GM21528 (cell line): ENCODE measurements around the gene TEX13D.
"Not testable (repeated sequence)": the region's sequence is repeated elsewhere in the genome, so short reads cannot be mapped to it uniquely, and the experiment has no call there.

Source experiments
- ATAC-seq: cut with Tn5 transposase; IDR thresholded peaks from one replicate; pipeline ENCODE4 v1.9.1; 2021; ENCODE audit warnings: mild to moderate bottlenecking, moderate library complexity; ENCODE audit not compliant: unreplicated experiment, low FRiP score

The TEX13D gene

GRCh38 chrX:124332481-124333424, at the start of gene TEX13D:
TSS of gene TEX13D (plus strand) at chrX:124332660. CDS start at chrX:124332918, 258 bp downstream.
- ATAC-seq, result no peak

GRCh38 chrX:124289443-124289842, 43.0 kb upstream of the TEX13D start:
- no peak for ATAC-seq

- ATAC-seq, result no peak
These were observed 38.6 kb upstream of the TEX13D start for GRCh38 chrX:124293810-124294209.

GRCh38 chrX:124299323-124299722, 33.1 kb upstream of the TEX13D start:
- ATAC-seq, result not testable (repeated sequence)

GRCh38 chrX:124300405-124300804, 32.1 kb upstream of the TEX13D start:
- no peak for ATAC-seq

GRCh38 chrX:124307253-124307907, 25.1 kb upstream of the TEX13D start:
- ATAC-seq, result no peak

GRCh38 chrX:124325732-124326131, 6.7 kb upstream of the TEX13D start:
- ATAC-seq, result no peak

GRCh38 chrX:124328765-124329164, 3.7 kb upstream of the TEX13D start:
- no peak for ATAC-seq

GRCh38 chrX:124333862-124334261, 1.4 kb downstream of the TEX13D start:
- no peak for ATAC-seq

GRCh38 chrX:124334555-124334954, 2.1 kb downstream of the TEX13D start:
- ATAC-seq, result not testable (repeated sequence)

GRCh38 chrX:124335598-124335997, 3.1 kb downstream of the TEX13D start:
- no peak for ATAC-seq

- ATAC-seq, result no peak
These were observed 5.5 kb downstream of the TEX13D start for GRCh38 chrX:124337916-124338315.

- ATAC-seq, result no peak
These were observed 6.5 kb downstream of the TEX13D start for GRCh38 chrX:124338733-124339514.

GRCh38 chrX:124341396-124342132, 9.1 kb downstream of the TEX13D start:
- ATAC-seq, result no peak

GRCh38 chrX:124342174-124342867, 9.9 kb downstream of the TEX13D start:
- ATAC-seq, result no peak

- ATAC-seq, result no peak
These were observed 10.6 kb downstream of the TEX13D start for GRCh38 chrX:124343016-124343415.

- ATAC-seq, result no peak
These were observed 11.8 kb downstream of the TEX13D start for GRCh38 chrX:124344246-124344645.

- ATAC-seq, result no peak
These were observed 13.8 kb downstream of the TEX13D start, which contains the start of gene SH2D1A for GRCh38 chrX:124346117-124346876. TSS of gene SH2D1A (plus strand) at chrX:124346563. CDS start at chrX:124346643, 80 bp downstream.

- ATAC-seq, result no peak
These were observed 14.4 kb downstream of the TEX13D start for GRCh38 chrX:124346877-124347241.
